SH-SY5Y (cell line): ENCODE results near the gene CCDC12.

Experiments used
- GATA2 ChIP-seq: IDR thresholded peaks from 2 replicates; pipeline ENCODE4 v1.6.1; 2011; ENCODE audit warnings: mild to moderate bottlenecking, low read depth, low read length
- GATA3 ChIP-seq: IDR thresholded peaks from 2 replicates; pipeline ENCODE4 v1.6.1; 2011; ENCODE audit warnings: low read depth, mild to moderate bottlenecking, low read length, moderate library complexity

DNA sequence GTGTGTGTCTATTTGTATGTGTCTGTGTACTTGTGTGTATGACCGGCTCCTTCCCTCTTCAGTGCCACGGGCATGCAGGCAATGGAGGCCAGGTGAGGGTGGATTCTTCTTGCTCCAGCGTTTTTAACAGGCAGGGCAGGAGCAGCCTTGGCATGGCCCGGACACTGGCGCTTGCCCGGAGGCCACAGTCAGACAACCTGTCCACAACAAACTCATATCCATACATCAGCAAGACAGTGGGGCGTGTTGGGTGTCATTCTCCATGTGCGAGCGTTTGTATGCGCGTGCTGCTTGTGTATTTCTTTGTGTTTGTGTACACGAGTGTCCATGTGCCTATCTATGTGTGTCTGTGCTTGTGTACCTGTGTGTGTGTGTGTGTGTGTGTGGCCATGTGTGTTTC lies 69.3 kb downstream of the CCDC12 start:
- no peak for TF ChIP-seq GATA3
- no peak for TF ChIP-seq GATA2
